AG04449 (cell line): ENCODE results near the gene DDO.
"Not testable (repeated sequence)": the region's sequence is repeated elsewhere in the genome, so short reads cannot be mapped to it uniquely, and the experiment has no call there.

Source experiments
- CTCF ChIA-PET: fragments of 350-600 bp; formaldehyde crosslinking; extraction: SDS; loops from one replicate; lab custom pipeline; 2021; ENCODE audit warnings: antibody characterized with exemption; lab: Yijun Ruan, JAX
- POLR2A ChIA-PET: fragments of 400-600, 350-600 bp; formaldehyde crosslinking; extraction: SDS; loops from one replicate; lab custom pipeline; 2020; ENCODE audit warnings: antibody characterized with exemption, inconsistent platforms; lab: Yijun Ruan, JAX
- DNase-seq: peaks from one replicate; pipeline ENCODE4 v3.0.0-alpha.2; 2010; ENCODE audit warnings: low read depth, low spot score
- H3K4me3 ChIP-seq: 2 replicates; pipeline ENCODE4 v1.5.1; 2011; ENCODE audit warnings: low read depth, mild to moderate bottlenecking, control low read depth, low read length
- TF ChIP-seq, protein P1 (sequence below): IDR thresholded peaks from one replicate; pipeline ENCODE4 v1.5.1; 2011; ENCODE audit warnings: mild to moderate bottlenecking, moderate library complexity, low read length, control low read depth, inconsistent platforms; ENCODE audit not compliant: insufficient read depth; ENCODE audit errors: missing control alignments

DDO gene, protein sequence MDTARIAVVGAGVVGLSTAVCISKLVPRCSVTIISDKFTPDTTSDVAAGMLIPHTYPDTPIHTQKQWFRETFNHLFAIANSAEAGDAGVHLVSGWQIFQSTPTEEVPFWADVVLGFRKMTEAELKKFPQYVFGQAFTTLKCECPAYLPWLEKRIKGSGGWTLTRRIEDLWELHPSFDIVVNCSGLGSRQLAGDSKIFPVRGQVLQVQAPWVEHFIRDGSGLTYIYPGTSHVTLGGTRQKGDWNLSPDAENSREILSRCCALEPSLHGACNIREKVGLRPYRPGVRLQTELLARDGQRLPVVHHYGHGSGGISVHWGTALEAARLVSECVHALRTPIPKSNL

DNA sequence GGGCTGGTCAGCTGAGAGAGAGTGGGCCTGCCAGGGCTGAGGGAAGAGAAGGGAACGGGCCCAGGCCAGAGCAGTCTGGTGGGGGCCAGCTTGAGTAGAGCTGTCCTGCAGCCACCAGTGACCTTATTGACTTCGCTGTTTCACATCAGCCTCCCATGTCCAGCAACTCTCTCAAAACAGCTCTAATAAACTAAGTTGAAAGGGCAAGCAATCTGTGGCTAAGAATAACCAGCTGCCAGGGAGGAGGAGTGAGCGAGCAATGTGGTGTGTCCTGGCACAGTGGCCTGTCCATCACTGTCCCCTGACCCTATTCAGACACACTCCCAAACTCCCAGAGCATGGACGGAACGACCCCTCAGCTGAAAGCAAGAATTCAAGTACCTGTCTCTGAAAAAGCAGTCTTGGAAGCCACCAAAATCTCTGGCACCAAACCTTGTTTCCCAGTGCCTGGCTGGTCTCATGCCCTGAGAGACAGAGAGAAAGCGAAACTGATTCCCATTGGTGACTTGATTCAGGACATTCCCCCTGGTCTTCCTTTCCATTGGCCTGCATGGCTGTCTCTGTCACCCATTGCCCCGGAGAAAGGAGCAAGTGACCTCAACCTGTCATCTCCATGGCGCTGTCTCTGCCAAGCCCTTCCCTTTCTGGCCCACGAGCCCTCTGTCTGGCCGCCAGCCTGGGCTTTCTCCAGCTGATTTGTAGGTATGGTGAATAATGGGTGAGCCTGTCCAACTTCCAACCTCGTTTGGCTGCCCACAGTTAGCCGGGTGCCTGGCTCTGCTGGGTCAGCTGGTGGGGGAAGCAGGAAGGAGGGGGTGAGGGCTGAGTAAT is at the start of gene DDO:
Gene DDO (minus strand): TSS at position 490 of the 831 bp plus-strand sequence. CDS start 2,113 bp downstream, outside the sequence.
- CTCF ChIA-PET: no interaction called here

DNA sequence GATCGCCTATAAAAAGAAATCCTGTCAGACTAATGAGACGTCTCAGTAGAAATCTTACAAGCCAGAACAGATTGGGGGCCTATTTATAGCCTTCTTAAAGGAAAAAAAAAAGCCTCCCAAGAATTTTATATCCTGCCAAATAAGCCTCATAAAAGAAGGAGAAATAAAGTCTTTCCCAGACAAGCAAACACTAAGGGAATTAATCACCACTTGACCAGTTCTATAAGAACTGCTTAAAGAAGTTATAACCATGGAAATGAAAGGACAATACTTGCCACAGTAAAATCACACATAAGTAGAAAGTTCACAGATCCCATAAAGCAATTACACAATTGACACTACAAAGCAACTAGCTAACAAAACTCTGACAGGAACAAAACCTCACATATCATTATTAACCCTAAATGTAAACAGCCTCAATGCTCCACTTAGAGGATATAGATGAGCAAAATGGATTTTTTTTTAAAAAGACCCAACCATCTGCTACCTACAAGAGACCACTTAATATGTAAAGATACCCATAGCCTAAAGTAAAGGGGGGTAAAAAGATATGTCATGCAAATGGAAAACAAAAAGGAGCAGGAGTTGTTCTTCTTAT is 47.6 kb upstream of the DDO start:
- H3K4me3 ChIP-seq: no peak overlapping the region
- DNase-seq: no peak
- TF ChIP-seq, protein P1, sequence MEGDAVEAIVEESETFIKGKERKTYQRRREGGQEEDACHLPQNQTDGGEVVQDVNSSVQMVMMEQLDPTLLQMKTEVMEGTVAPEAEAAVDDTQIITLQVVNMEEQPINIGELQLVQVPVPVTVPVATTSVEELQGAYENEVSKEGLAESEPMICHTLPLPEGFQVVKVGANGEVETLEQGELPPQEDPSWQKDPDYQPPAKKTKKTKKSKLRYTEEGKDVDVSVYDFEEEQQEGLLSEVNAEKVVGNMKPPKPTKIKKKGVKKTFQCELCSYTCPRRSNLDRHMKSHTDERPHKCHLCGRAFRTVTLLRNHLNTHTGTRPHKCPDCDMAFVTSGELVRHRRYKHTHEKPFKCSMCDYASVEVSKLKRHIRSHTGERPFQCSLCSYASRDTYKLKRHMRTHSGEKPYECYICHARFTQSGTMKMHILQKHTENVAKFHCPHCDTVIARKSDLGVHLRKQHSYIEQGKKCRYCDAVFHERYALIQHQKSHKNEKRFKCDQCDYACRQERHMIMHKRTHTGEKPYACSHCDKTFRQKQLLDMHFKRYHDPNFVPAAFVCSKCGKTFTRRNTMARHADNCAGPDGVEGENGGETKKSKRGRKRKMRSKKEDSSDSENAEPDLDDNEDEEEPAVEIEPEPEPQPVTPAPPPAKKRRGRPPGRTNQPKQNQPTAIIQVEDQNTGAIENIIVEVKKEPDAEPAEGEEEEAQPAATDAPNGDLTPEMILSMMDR: no peak
- ChIA-PET POLR2A (no interaction called here), CTCF (no interaction called here)

More for the DNA sequence above, at the start of gene DDO:
- H3K4me3 ChIP-seq: peak within 1 kb of the TSS; percentile 18
- DNase-seq: no peak
- TF ChIP-seq, protein P1: no peak
- POLR2A ChIA-PET: no interaction called here

DNA sequence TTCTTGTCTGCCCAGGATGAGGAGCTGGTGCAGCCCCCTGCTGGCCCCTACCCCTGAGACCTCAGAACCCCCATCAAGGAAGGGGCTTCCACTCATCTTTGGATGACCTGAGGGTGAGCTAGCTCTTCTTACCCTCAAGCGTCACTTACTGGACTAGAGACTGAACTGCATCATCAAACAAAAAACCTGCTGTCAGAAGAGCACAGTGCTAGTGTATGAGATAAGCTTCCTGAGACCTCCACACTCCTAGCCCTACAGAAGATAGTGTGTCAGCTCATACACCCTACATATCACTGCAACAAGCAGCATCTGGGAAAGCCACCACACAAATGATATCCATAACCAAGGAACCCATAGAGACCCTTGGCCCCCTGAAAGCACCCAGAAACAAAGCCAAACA is 46.0 kb upstream of the DDO start:
- CTCF ChIA-PET: no interaction called here
- H3K4me3 ChIP-seq: no peak overlapping the region
- POLR2A ChIA-PET: no interaction called here
- TF ChIP-seq, protein P1: no peak
- DNase-seq: no peak

DNA sequence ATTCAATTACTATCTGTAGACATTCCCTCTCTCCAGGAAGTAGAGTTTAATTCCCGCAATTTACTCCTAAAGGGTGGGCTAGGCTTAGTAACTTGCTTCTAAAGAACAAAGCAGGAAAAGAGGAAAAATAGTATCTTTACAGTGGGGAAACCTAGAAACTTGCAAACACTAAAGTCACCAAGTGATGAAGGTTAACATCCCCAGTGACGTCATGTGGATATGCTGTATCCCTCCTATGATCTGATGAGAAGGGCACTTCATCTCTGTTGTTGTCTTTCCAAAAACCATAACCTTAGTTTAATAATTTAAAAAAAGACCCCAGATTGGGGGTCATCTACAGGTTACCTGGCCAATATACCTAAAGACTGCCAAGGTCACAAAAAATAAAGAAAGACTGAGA is 43.8 kb upstream of the DDO start:
- H3K4me3 ChIP-seq: no peak overlapping the region
- ChIA-PET POLR2A (no interaction called here), CTCF (no interaction called here)
- TF ChIP-seq, protein P1: no peak
- DNase-seq: no peak

DNA sequence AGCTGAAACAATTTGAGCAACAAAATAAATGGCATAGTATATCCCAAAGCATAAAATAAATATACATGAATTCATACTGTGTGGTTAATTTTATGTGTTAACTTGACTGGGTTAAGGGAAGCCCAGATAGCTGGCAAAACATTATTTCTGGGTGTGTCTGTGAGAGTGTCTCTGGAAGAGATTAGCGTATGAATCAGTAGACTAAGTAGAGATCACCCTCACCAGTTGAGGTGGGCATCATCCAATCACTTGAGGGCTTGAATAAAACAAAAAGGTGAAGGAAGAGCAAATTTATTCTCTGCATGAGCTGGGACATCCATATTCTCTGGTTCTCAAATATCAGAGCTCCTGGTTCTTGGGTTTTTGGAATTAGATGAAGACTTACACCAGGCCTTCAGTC is 43.1 kb upstream of the DDO start:
- H3K4me3 ChIP-seq: no peak overlapping the region
- ChIA-PET POLR2A (no interaction called here), CTCF (no interaction called here)
- TF ChIP-seq, protein P1: no peak
- DNase-seq: no peak

DNA sequence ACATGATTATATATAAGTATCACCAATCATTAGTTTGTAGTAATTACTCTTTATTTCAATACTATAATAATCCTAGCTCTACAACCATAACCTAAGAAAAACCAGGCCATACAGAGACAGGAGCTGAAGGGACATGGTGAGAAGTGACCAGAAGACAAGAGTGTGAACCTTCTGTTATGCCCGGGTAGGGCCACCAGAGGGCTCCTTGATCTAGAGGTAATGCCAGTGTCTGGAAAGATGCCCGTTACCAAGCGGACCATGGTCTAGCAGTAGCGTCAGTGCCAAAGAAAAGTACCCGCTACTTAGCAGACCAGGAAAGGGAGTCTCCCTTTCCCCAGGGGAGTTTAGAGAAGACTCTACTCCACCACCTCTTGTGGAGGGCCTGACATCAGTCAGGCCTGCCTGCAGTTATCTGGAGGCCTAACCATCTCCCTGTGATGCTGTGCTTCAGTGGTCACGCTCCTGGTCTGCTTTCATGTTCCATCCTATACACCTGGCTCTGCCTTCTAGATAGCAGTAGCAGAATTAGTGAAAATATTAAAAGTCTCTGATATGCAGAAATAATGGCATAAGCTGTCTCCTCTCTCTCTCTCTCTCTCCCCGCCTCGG is 42.3 kb upstream of the DDO start:
- H3K4me3 ChIP-seq, POLR2A ChIA-PET, DNase-seq, CTCF ChIA-PET: not testable (repeated sequence)
- TF ChIP-seq, protein P1: peak; percentile 22
